Stimulated activated CD8-positive, alpha-beta memory T cell treated with anti-CD3 and anti-CD28 coated beads, Interleukin-4, amount 100 ng/mL, for 24 hours (primary cell): ENCODE results near the gene CKB.

Source experiments
- DNase-seq: peaks from one replicate; pipeline ENCODE4 v3.0.0-alpha.2; 2020; ENCODE audit warnings: low read depth

CKB gene

GRCh38 chr14:103485504-103485903 is 37.1 kb downstream of the CKB start:
- no peak for DNase-seq

GRCh38 chr14:103483600-103483999 is 39.0 kb downstream of the CKB start:
- DNase-seq = no peak

- no peak for DNase-seq
These were observed 42.0 kb downstream of the CKB start for GRCh38 chr14:103480595-103480994.

GRCh38 chr14:103476631-103477030 is 46.0 kb downstream of the CKB start:
- no peak for DNase-seq

GRCh38 chr14:103476065-103476464 is 46.6 kb downstream of the CKB start:
- DNase-seq = no peak

- no peak for DNase-seq
These were observed 47.7 kb downstream of the CKB start for GRCh38 chr14:103474893-103475292.

- DNase-seq = no peak
These were observed 49.7 kb downstream of the CKB start for GRCh38 chr14:103472939-103473338.
